Activated CD8-positive, alpha-beta memory T cell treated with anti-CD3 and anti-CD28 coated beads, Interleukin-2, amount 50 U/mL, for 24 hours (primary cell): Measurements from ENCODE around the gene TIMM44.

Source experiments
- DNase-seq: peaks from one replicate; pipeline ENCODE4 v3.0.0-alpha.2; 2020; ENCODE audit errors: extremely low read depth

The TIMM44 gene, protein sequence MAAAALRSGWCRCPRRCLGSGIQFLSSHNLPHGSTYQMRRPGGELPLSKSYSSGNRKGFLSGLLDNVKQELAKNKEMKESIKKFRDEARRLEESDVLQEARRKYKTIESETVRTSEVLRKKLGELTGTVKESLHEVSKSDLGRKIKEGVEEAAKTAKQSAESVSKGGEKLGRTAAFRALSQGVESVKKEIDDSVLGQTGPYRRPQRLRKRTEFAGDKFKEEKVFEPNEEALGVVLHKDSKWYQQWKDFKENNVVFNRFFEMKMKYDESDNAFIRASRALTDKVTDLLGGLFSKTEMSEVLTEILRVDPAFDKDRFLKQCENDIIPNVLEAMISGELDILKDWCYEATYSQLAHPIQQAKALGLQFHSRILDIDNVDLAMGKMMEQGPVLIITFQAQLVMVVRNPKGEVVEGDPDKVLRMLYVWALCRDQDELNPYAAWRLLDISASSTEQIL

GRCh38 chr19:7943444-7944176 lies at the start of gene TIMM44:
TIMM44 (minus strand) TSS chr19:7943666; CDS start chr19:7943651, 15 bp downstream.
- peak; percentile 98 for DNase-seq

DNA sequence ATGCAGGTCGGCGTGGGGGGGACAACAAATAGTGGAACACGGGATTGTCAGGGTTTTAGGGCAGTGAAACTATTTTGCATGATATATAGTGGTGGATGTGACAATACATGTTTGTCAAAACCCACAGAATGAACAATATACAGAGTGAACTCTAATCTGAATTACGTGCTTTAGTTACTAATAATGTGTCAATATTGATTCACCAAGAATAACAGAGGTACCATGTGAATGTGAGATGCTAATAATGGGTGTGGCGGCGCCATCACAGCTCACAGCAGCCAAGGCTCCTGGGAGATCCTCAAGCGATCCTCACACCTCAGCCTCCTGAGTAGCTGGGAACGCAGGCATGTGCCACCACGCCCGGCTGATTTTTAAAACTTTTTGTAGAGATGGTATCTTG lies 49.1 kb upstream of the TIMM44 start:
- DNase-seq, result no peak

DNA sequence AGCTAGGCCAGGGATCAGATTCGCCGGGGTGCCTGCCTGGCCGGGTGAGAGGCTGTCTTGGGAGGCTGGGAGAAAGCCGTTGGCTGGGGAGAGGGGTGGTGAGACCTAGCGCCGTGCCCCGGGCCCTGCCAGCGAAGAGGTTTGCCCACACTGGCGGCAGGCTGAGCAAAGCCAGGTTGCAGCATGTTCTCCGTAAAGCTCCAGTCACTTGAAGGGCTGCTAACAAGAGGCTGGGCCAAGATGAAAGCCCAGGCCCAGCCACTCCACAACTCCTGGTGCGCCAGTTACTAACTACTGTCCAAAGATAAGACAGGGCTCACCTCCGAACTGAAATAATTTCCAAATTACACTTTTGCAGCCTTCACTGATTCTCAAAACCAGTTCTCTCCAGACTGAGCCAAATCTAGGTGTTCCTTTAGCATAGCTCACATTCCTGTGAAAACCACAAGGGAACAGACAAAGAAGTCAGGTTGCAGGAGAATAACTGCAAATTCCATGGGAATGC lies 45.7 kb upstream of the TIMM44 start:
- no peak for DNase-seq

- no peak for DNase-seq
Observed at GRCh38 chr19:7988307-7988706, 44.8 kb upstream of the TIMM44 start.

- DNase-seq, result no peak
Observed at GRCh38 chr19:7987114-7987768, 43.8 kb upstream of the TIMM44 start.

GRCh38 chr19:7986321-7987113 lies 43.1 kb upstream of the TIMM44 start:
- DNase-seq, result no peak

- no peak for DNase-seq
Observed at GRCh38 chr19:7985481-7985911, 42.0 kb upstream of the TIMM44 start.

- no peak for DNase-seq
Observed at GRCh38 chr19:7983995-7984837, 40.8 kb upstream of the TIMM44 start.

DNA sequence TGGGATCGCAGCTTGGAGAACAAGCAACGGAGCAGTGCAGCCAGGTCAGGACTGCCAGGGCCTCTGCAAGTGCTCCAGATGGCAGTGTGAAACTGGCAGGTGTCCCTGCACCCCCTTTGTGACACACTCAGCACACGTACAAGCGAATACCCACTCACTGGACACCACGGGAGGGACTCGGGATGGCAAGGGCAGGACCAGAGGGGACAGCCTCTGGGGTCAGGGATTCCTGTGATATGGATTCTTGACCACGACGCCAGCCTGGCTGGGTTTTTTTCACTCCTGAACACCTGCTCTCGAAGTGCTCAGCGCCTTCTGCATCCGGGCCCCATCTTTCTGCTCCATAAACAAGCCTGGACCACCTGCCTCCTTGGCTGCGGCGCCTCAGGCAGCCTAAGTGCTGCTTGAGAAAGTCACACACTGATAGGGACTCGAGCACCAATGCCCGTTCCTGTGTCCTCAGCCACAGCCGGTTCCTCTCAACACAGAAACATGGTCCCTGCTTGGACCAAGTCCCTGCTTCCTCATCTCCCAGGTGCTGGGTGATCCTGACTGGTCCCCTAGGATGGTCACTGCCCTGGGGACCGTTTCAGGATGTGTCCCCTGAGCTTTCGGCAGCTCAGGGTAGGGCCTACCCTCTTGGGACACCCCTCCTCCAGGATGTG lies 40.0 kb upstream of the TIMM44 start:
- DNase-seq, result no peak

DNA sequence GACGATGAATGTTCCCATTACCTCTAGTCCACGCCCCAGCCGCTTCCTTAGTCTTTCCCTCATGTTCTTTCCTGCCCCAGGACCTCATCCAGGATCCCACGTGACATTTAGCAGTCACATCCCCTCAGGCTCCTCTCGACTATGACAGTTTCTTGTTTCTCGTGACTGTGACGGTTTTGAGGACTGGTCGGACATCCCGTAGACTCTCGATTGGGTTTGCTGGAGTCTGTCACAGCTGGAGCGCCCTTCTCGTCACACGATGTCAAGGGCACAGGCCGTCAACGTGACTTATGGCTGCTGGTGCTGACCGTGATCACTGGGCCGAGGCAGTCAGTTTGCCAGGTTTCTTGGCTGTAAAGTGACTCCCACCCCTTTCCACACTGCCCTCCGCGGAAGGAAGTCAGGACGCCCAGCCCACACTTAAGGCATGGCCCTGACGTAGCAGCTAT lies 39.2 kb upstream of the TIMM44 start:
- DNase-seq, result no peak

DNA sequence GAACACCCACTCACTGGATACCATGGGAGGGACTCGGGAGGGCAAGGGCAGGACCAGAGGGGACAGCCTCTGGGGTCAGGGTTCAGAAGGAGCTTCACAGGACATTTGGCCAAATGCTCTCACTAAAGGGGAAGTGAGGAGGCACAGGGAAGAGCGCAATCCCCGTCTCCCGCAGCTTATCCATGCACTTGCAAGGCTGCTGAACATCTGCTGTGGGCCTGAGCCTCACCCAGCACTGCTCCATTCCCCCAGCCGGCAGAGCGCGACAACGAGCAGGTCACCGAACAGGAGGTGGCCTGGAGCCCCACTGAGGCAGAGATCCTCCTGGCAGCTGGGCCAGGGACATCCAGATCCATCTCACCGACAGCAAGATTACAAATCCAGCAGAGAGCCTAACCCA lies 38.6 kb upstream of the TIMM44 start:
- no peak for DNase-seq

- DNase-seq, result no peak
Observed at GRCh38 chr19:7981661-7982060, 38.2 kb upstream of the TIMM44 start.

DNA sequence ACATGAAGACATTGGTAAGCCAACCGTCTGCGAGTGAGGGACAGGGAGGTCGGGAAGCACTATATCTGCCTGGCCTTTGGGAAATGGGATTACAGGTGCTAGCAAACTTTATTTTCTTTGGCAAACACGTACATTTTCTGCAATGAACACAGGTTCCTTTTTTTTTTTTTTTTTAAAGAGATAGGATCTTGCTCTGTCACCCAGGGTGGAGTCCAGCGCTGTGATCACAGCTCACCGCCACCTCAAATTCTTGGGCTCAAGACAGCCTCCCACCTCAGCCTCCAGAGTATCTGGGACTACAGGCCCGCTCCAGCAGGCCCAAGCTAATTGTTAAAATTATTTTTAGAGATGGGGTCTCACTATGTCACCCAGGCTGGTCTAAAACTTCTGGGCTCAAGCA lies 37.7 kb upstream of the TIMM44 start:
- no peak for DNase-seq

DNA sequence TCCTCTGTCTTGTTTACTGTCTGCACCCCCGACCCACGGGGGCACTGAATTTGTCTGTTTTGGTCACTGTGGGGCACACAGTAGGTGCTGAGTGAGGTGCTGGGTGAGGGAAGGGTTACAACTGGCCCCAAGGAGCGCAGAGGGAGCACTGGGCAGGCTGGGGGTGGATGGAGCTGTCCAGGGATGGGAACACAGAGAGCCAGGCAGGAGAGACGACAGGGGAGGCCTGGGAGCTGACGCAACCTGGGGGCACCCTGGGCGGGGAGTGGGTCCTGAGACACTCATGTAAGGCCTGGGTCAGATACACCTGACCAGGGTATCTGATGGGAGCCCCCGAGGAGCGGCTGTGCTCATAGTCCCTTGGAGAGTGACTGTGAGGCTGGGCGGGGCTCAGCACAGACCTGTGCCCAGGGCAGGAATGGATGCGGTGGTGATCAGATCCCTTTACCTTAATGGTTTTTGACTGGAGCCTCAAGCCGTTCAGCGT lies 37.2 kb upstream of the TIMM44 start:
- DNase-seq, result no peak

DNA sequence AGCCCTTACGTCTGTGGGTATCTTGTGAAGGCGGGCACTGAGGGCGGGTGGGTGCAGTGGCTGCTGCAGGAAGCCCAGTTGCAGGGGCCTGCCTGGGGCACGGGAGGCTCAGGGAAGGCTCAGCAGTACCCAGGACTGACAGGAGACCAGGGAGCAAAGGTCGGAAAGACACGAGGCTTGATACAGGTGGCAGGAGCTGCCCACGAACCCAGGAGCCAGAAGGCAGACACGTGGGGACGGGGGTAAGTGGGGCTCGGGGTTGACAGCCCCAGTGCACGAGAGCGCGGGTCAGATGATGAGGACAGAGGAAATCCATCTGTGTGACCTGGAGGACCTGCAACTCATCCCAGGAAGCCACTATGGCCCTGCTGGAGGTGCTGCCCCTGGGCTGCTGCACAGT lies 36.7 kb upstream of the TIMM44 start:
- DNase-seq, result no peak

DNA sequence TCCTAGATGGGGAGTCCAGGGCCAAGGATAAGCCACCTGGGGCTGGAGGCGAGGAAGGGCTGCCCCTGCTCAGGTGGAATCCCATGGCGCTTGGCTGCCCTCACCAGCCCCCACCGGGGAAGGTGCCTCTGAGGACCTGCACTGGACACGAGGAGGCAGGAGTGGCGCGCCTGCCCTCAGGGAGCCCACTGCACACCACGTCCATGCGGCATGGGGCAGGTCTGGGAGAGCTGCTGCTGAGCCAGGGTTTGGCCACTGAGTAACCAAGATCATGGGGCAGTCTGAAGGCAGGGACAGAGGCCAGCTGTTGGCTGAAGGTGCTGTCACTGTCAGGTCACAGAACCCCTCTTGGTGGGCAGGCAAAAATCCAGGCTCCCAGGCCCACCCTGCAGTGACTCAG lies 36.1 kb upstream of the TIMM44 start:
- DNase-seq, result no peak

- DNase-seq, result no peak
Observed at GRCh38 chr19:7979011-7979410, 35.5 kb upstream of the TIMM44 start.

DNA sequence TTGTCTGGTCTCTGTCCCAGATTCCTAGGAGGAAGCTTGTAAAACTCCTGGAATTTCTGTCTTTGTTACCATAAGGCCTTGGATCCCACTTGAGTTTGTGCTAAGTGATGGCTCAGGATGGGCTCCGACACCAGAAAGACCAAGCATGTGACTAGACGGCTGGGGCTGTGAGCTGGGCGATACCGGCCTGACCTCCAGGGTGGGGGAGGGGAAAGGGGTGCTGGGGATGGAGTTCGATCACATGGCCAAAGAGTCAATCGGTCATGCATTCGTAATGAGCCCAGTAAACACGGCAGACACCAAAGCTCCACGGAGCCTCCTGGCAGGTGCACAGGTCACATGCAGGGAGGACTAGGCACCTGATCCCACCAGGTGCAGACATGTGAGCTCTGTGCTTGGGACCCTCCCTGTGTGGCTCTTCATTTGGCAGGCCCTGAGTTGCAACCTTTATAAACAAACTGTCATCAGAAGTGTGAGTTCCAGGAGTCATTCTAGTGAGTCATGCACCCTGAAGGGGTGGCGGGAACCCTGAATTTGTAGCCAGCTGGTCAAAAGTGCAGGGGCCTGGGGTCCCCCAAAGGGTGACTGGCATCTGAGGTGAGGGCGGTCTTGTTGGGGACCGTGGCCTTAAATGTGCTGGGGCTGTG lies 34.8 kb upstream of the TIMM44 start:
- no peak for DNase-seq

DNA sequence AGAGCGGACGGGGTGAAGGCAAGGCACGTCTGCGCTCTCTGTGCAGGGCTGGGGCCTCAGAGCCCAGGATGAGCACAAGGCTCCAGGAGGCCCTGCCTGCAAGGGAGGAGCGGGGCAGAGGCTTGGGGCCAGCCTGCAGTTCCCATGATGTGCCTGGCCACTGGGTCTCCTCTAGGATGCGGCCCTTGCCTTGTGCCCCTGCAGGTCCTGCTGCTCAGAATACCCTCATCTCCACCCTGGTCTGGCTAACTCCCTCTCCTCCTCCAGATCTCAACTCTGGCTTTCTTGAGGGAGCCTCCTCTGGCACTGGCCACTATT lies 34.2 kb upstream of the TIMM44 start:
- DNase-seq, result no peak
